Measurements from ENCODE around the gene IER3. TPM values are rescaled to one million over a fixed set of nuclear protein-coding genes. Genes with fewer than 3 reads are reported as not detected.

Gene IER3
- total and polyA plus RNA-seq, 9 of the 15 experiments (the other 6 are each of a cell fraction or from before 2014, with no cell fraction given), result 1.5 to 30.0 (median 11.5) TPM

GRCh38 chr6:30781743-30782424, 37.5 kb upstream of the IER3 start (continued):
- TF ChIP-seq, protein P1, sequence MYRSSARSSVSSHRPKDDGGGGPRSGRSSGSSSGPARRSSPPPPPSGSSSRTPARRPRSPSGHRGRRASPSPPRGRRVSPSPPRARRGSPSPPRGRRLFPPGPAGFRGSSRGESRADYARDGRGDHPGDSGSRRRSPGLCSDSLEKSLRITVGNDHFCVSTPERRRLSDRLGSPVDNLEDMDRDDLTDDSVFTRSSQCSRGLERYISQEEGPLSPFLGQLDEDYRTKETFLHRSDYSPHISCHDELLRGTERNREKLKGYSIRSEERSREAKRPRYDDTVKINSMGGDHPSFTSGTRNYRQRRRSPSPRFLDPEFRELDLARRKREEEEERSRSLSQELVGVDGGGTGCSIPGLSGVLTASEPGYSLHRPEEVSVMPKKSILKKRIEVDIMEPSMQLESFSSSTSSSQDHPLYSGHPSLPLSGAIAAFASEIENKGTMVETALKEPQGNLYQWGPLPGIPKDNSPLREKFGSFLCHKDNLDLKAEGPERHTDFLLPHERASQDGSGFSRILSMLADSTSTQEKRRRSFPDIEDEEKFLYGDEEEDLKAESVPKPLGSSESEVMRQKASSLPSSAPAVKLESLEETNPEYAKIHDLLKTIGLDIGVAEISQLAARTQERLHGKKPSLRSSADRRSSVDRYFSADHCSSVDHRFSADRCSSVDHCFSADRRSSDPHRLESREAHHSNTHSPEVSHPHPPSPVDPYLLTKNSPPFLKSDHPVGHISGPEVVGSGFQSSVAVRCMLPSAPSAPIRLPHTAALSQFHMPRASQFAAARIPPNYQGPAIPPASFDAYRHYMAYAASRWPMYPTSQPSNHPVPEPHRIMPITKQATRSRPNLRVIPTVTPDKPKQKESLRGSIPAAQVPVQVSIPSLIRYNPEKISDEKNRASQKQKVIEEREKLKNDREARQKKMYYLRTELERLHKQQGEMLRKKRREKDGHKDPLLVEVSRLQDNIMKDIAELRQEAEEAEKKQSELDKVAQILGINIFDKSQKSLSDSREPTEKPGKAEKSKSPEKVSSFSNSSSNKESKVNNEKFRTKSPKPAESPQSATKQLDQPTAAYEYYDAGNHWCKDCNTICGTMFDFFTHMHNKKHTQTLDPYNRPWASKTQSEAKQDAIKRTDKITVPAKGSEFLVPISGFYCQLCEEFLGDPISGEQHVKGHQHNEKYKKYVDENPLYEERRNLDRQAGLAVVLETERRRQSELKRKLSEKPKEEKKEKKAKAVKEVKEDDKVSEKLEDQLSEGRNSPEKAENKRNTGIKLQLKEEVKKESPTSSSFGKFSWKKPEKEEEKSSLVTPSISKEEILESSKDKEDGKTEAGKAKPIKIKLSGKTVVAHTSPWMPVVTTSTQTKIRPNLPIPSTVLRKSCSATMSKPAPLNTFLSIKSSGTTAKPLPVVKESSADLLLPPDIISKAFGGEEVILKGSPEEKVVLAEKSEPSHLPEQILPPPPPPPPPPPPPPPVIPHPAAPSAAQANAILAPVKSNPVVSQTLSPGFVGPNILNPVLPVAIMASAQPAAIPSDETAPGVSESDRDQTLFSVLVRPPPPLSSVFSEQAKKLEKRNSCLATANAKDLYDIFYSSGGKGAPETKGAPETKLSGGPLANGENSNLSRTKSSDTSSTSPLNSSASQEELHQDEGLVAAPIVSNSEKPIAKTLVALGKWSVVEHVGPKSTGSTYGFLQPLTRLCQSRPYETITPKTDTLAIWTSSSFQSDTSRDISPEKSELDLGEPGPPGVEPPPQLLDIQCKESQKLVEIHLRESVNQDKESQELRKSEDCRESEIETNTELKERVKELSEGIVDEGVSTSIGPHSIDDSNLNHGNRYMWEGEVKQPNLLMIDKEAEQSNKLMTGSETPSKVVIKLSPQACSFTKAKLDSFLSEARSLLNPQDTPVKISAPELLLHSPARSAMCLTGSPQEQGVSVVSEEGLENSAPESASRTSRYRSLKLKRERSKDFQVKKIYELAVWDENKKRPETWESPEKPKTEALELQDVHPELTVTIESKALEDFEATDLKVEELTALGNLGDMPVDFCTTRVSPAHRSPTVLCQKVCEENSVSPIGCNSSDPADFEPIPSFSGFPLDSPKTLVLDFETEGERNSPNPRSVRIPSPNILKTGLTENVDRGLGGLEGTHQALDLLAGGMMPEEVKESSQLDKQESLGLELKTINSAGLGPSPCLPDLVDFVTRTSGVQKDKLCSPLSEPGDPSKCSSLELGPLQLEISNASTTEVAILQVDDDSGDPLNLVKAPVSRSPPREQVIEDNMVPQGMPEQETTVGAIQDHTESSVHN (IDR thresholded peaks at IDR 0.05; ENCODE audit: borderline replicate concordance in 1 of 2, low read depth in 1 of 2), result peak in 1 of 2 experiments; percentile 93; a peak in 3 of 4 replicates
- TF ChIP-seq MEF2D (tag; conservative IDR thresholded peaks at IDR 0.05; ENCODE audit: low read depth) (no peak; the same call in none of the 2 replicates), SMARCA4 (IDR thresholded peaks at IDR 0.05) (peak; percentile 94)
